Measurements from ENCODE around the gene CPED1. TPM values are rescaled to one million over a fixed set of nuclear protein-coding genes. Genes with fewer than 3 reads are reported as not detected.
"Not testable (repeated sequence)": the region's sequence is repeated elsewhere in the genome, so short reads cannot be mapped to it uniquely, and the experiment has no call there.

CPED1 gene
- polyA plus RNA-seq, 1 donor from 2014 or later: not detected

GRCh38 chr7:121002757-121003200 is 14.3 kb downstream of the CPED1 start:
- no peaks in the 10 kb centered on the region for H3K9me2 ChIP-seq (ENCODE audit: insufficient read depth, low read length)
- H4K20me1 ChIP-seq (ENCODE audit: insufficient read depth): no peaks in the 10 kb centered on the region
- H3F3A ChIP-seq (ENCODE audit: insufficient read depth, low read length, poor library complexity, severe bottlenecking): no peaks in the 10 kb centered on the region
- no peak overlapping the region for H2AFZ ChIP-seq (ENCODE audit: low read depth, low read length)
- no peak overlapping the region for H3K27ac ChIP-seq (ENCODE audit: low read length)
- H3K36me3 ChIP-seq (ENCODE audit: insufficient read depth, low read length): no peaks in the 10 kb centered on the region
- H3K4me3 ChIP-seq (ENCODE audit: low read length): no peak overlapping the region
- no peak overlapping the region for H3K9ac ChIP-seq (ENCODE audit: low read length)
- H3K27me3 ChIP-seq (ENCODE audit: insufficient read depth, low read depth, low read length): no peaks in the 10 kb centered on the region
- no peak for TF ChIP-seq EZH2 (IDR thresholded peaks at IDR 0.05; ENCODE audit: borderline replicate concordance, insufficient read depth, low read length, poor library complexity, severe bottlenecking)
- TF ChIP-seq MXI1 (conservative IDR thresholded peaks at IDR 0.05; ENCODE audit: poor library complexity, severe bottlenecking): no peak
- no peaks in the 10 kb centered on the region for H3K79me2 ChIP-seq (replicated peaks; ENCODE audit: insufficient read depth, low read length)
- H3K9me3 ChIP-seq (ENCODE audit: low read length): no peaks in the 10 kb centered on the region
- no peak overlapping the region for H3K4me2 ChIP-seq (ENCODE audit: low read length)

GRCh38 chr7:121003986-121004685 is 15.6 kb downstream of the CPED1 start:
- Histone ChIP-seq H3K36me3 (ENCODE audit: insufficient read depth, low read length) (no peaks in the 10 kb centered on the region), H3K4me3 (ENCODE audit: low read length) (no peak overlapping the region), H4K20me1 (ENCODE audit: insufficient read depth) (no peaks in the 10 kb centered on the region), H3K27me3 (ENCODE audit: insufficient read depth, low read depth, low read length) (no peaks in the 10 kb centered on the region), H2AFZ (ENCODE audit: low read depth, low read length) (no peak overlapping the region), H3K4me2 (ENCODE audit: low read length) (no peak overlapping the region), H3K79me2 (replicated peaks; ENCODE audit: insufficient read depth, low read length) (no peaks in the 10 kb centered on the region), H3F3A (ENCODE audit: insufficient read depth, low read length, poor library complexity, severe bottlenecking) (no peaks in the 10 kb centered on the region), H3K9me2 (ENCODE audit: insufficient read depth, low read length) (no peaks in the 10 kb centered on the region), H3K27ac (ENCODE audit: low read length) (no peak overlapping the region), H3K9me3 (ENCODE audit: low read length) (no peaks in the 10 kb centered on the region), H3K9ac (ENCODE audit: low read length) (no peak overlapping the region)
- TF ChIP-seq EP300 (conservative IDR thresholded peaks at IDR 0.05; ENCODE audit: poor library complexity, severe bottlenecking): no peak
- TF ChIP-seq CTCF (IDR thresholded peaks at IDR 0.05; ENCODE audit: poor library complexity, severe bottlenecking): no peak
- TF ChIP-seq POLR2AphosphoS5 (IDR thresholded peaks at IDR 0.05): no peak
- no peak for TF ChIP-seq SMC3 (conservative IDR thresholded peaks at IDR 0.05; ENCODE audit: poor library complexity)
- no peak for TF ChIP-seq TAF1 (IDR thresholded peaks at IDR 0.05; ENCODE audit: low read depth)
- TF ChIP-seq MXI1 (conservative IDR thresholded peaks at IDR 0.05; ENCODE audit: poor library complexity, severe bottlenecking): no peak
- TF ChIP-seq EZH2 (IDR thresholded peaks at IDR 0.05; ENCODE audit: borderline replicate concordance, insufficient read depth, low read length, poor library complexity, severe bottlenecking): no peak
- no peak for TF ChIP-seq RAD21 (conservative IDR thresholded peaks at IDR 0.05)
- TF ChIP-seq REST (IDR thresholded peaks at IDR 0.05; ENCODE audit: borderline replicate concordance): no peak

- not testable (repeated sequence) for H3K27ac ChIP-seq (ENCODE audit: low read length)
Observed at GRCh38 chr7:121005058-121005457, 16.5 kb downstream of the CPED1 start.

More at GRCh38 chr7:121005058-121005457, 16.5 kb downstream of the CPED1 start:
- not testable (repeated sequence) for H3K9me2 ChIP-seq (ENCODE audit: insufficient read depth, low read length); H2AFZ ChIP-seq (ENCODE audit: low read depth, low read length); H3K79me2 ChIP-seq (replicated peaks; ENCODE audit: insufficient read depth, low read length); H3K4me3 ChIP-seq (ENCODE audit: low read length); H3K27me3 ChIP-seq (ENCODE audit: insufficient read depth, low read depth, low read length); H4K20me1 ChIP-seq (ENCODE audit: insufficient read depth); H3K36me3 ChIP-seq (ENCODE audit: insufficient read depth, low read length); H3K9me3 ChIP-seq (ENCODE audit: low read length); H3F3A ChIP-seq (ENCODE audit: insufficient read depth, low read length, poor library complexity, severe bottlenecking); H3K9ac ChIP-seq (ENCODE audit: low read length); H3K4me2 ChIP-seq (ENCODE audit: low read length)
